ENCODE results near the gene IL20.
"Not testable (repeated sequence)": the region's sequence is repeated elsewhere in the genome, so short reads cannot be mapped to it uniquely, and the experiment has no call there.

Gene IL20

DNA sequence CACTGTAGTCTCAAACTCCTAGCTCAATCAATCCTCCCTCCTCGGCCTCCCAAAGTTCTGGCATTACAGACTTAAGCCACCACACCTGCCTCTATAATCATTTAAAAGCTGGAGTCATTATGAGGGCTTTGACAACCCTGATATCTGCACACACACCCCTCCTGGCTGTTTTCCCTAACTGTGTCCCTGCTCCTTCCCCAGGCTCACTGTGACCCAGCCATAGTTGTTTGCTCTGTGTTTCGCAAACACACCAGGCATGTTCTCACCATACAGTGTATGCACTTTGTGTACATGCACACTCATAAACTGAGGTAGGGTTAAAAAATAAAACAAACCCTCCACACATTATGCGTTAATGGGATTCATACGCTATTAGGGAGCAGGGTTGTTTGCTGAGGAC, 21.8 kb upstream of the IL20 start:
- no peak for DNase-seq

DNA sequence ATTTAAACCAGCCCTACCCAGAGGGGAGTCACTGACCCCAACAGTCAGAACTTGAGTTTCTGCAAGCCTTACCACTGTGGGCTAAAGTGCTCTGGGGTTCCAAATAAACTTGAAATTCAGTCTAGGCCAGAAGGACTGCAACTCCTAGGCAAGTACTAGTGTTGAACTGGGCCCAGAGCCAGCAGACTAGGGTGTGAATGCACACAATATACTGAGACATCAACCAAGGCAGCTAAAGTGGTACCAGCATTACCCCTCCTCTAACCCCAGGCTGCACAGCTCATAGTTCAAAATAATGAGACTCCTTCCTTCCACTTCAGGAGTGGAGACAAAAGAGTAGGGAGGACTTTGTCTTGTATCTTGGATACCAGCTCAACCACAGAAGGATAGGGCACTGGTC, 18.9 kb upstream of the IL20 start:
- no peak for DNase-seq

DNA sequence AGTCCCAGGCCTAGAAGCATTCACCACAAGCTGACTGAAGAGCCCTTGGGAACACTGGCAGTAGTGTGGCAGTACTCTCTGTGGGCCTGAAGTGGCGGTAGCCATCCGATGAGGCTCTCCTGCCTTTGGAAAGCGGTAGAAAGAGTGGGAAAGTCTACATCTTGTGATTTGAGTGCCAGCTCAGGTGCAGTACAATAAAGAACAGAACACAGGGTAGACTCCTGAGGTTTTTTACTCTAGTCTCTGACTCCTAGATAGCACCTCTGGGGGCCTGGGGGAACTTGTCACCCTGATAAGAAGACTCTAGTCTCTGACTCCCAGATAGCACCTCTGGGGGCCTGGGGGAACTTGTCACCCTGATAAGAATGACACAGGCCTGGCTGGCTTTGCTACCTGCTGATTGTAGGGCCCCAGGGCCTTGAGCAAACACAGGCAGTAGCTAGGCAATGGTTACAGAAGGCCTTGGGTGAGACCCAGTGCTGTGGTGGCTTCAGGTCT, 18.0 kb upstream of the IL20 start:
- DNase-seq: no peak

DNA sequence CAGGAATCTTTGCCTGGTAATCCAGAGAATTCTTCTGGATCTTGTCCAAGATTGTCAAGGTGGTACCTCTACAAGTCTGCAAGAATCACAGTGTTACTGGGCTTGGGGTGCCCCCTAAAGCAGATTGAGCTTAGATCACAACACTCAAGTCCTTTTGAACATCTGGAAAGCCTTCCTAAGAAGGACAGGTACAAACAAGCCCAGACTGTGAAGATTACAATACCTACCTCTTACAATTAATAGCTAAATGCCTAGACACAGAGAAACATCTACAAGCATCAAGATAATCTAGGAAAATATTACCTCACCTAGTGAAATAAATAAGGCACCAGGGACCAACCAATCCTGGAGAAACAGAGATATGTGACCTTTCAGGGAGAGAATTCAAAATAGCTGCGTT, 17.5 kb upstream of the IL20 start:
- no peak for DNase-seq

DNA sequence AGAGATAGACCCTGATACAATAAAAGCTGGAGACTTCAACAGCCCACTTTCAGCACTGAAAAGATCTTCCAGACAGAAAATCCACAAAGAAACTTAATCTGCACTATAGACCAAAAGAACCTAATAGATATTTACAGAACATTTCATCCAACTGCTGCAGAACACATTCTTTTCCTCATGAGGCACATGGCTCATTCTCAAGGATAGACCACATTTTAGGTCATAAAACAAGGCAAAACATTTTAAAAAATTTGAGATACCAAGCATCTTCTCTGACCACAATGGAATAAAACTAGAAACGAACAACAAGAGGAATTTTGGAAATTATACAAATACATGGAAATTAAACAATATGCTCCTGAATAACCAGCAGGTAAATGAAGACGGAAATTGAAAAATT, 15.0 kb upstream of the IL20 start:
- DNase-seq: no peak

DNA sequence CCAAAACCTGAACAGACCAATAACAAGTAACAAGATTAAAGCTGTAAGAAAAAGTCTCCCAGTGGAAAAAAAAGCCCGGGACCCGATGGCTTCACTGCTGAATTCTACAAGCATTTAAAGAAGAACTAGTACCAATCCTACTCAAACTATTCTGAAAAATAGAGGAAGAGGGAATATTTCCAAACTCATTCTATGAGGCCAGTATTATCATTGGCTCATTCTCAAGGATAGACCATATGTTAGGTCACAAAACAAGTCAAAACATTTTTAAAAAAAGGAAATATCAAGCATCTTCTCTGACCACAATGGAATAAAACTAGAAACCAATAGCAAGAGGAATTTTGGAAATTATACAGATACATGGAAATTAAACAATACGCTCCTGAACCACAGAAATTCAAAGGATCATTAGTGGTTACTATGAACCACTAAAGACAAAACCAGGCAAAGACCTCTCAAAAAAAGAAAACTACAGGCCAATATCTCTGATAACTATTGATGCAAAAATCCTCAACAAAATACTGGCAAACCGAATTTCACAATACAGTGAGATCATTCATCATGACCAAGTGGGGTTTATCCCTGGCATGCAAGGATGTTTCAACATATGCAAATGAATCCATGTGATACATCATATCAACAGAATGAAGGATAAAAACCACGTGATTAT, 13.9 kb upstream of the IL20 start:
- no peak for DNase-seq

DNA sequence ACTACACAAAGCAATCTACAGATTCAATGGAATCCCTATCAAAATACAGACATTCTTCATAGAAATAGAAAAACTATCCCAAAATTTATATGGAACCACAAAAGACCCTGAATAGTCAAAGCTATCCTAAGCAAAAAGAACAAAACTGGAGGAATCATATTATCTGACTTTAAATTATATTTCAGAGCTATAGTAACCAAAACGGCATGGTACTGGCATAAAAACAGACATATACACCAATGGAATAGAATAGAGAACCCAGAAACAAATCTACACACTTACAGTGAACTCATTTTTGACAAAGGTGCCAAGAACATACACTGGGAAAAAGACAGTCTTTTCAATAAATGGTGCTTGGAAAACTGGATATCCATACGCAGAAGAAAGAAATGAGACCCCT, 12.8 kb upstream of the IL20 start:
- DNase-seq: not testable (repeated sequence)

DNA sequence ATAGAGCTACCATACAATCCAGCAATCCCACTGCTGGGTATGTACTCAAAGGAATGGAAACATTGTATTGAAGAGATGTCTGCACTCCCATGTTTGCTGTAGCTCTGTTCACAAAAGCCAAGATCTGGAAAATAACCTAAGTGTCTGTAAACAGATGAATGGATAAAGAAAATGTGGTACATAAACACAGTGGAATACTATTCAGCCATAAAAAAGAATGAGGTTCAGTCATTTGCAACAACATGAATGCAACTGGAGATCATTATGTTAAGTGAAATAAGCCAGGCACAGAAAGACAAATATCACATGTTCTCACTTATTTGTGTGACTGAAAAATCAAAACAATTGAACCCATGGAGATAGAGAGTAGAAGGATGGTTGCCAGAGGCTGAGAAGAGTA, 11.7 kb upstream of the IL20 start:
- not testable (repeated sequence) for DNase-seq

DNA sequence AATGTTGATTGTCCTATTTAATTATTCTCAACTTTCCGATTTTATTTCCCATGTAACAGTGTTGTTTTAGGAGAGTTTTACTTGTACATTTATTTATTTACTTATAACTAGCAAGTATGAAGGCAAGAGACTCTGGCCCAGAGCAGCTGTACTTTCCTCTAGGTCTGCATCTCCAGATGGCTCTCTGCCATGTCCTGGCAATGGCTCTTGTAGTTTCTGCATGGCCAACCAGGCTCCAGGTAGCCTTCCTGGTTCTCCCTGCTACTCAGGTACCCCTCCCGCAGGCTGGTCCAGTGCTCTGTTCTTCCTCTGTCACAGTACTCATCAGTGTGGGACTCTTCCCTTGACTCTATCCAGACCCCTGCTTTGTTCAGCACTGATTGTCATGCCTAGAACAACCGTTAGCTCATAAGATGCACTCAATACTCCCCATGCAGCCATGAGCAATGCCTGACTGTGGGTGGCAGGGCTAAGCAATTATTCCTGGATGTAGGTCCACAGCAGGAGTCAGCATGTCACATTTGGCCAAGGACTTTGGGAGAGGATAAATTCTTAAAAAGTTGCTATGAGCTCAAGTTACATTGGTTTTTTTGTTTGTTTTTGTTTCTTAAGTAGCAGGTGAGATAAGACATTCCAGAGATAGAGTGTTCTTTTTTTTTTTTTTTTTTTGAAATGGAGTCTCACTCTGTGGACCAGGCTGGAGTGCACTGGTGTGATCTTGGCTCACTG, 10.9 kb upstream of the IL20 start:
- no peak for DNase-seq

DNA sequence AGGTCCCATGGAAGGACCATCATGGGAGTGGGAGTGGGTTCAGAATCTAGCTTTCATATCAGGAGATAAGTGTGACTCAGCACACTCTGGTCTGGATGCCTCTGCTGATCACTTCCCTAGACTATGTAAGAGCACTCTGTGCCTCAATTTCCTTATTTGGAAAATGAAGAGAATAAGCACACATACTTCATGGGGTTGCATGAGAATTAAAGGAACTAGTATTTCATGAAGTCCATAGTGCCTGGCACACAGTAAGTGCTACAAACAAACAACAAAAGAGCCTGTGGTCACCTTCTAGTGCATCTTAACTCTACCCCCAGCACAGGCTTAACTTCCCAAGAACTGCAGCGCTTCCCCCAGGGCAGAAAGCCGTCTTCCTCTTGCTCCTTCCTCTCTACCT, 9.6 kb upstream of the IL20 start:
- no peak for DNase-seq

DNA sequence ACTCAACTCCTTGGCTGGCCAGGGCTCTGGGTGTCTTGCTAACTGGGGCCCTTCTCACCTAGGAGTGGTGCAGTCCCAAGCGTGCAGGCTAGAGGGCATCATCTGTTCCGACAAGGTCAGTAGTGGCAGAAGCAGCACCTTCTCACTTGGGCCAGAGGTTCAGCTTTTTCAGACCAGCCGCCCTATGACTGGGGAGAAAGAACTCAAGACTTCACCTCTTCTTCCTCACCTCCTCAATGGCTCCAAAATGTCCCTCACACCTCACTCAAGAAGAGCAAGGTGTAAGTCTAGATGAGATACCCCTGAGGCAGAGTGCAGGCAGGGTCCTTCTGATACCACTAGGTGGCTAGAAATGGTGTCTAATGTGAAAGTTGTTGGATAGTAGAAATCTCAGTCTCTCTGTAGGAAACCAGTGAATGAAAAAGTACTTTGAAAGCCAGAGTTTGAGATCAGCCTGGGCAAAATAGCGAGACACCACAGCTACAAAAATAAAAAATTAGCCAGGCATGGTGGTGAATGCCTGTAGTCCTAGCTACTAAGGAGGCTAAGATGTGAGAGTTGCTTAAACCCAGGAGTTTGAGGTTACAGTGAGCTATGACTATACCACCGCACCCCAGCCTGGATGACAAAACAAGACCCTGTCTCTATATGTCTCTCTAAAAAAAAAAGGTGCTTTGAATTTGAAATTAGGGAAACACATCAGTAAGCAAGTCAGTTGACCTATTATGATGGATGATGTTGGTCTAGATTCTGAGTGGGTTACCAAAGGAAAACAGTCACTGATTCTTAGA, 8.6 kb upstream of the IL20 start:
- DNase-seq: peak in 1 of 5 donors; percentile 19

DNA sequence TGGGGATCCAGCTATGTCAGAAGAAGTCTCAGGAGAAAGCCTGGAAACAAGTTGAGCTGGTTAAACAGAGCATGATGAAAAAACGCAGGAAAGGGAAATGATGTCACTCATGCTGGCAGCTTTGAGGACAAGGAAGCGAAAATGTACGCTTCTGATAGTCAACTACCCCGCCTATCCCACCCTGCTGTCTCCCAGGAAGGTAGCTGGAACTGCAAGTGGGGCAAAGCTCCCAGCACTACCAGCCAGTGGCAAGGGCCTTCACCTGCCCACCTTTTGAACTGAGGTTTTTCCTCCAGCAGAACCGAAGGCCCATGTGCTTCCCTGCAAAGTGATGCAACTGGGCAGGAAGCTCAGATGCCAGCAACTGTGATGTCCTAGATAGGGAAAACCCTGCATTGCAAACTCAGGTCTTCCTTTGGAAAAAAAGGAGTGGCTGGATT, 6.3 kb upstream of the IL20 start:
- peak in 1 of 5 donors; percentile 51 for DNase-seq

DNA sequence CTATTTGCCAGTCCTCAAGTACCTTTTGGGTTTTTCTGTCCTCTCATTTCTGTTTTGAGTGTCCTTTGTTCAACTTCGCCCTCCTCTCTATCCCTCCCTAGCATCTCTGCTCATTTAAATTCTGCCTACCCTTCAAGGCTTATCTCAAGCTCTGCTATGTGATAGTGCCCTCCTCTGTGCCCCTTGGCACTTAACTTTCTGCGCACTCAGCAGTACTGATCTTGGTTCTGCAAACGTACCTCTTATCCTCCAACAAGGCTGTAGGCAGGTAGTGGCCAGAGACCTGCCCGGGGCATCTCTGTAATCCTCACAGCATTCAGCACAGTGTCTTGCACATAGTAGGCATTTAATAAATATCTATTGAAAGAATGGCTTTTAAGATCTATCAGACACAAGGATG, 5.3 kb upstream of the IL20 start:
- no peak for DNase-seq

DNA sequence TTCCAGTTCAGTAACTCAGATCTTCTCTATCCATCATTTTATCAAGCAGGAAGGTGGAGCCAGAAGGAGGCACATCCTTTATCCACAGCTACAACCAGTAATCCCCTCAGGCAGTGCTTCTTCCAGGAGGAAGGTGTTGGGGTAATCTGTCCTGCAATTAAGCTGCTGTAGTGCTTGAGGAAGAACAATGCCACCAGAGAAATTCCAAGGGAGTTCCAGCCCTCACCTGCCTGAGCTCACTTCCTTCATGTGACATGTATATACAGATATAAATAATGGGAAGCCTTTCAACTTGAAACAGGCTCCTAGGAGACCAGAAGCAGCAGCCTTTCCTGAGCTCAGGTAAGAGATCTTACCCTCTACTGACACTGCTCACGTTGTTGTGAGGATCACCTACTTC, 2.2 kb upstream of the IL20 start:
- no peak for DNase-seq

DNA sequence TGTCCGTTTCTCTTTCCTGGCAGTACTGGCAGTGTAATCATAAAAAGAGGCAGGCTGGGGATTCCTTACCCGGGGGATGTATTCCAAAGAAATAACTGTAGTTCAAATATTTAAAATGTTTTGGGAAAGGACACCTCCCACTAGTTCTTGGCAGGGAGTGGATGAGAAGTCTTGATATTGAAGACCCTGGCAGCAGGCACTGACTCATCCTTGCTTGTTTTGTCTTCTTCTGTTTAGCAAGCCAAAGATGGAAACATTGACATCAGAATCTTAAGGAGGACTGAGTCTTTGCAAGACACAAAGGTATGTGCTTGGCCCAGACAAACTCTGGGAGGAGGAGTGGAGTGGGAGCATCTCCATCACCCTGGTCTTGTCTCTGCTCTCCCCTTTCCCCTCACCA, 639 bp downstream of the IL20 start:
- no peak for DNase-seq

DNA sequence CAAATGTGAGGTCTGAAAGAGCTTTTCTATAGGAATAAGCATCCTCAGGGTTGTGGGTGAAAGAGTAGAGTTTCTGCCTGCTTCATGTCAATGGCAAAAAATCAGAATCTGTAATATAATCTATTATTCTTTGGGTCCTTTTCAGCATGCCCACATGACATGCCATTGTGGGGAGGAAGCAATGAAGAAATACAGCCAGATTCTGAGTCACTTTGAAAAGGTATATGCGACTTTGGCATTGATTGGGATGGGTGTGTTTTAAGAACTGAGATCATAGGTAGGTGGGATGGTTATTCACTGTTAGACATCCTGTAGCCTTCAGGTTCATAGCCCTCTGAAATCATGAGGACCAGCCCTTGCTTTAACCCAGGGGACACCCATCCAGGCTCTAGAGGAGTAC, 1.8 kb downstream of the IL20 start:
- no peak for DNase-seq

DNA sequence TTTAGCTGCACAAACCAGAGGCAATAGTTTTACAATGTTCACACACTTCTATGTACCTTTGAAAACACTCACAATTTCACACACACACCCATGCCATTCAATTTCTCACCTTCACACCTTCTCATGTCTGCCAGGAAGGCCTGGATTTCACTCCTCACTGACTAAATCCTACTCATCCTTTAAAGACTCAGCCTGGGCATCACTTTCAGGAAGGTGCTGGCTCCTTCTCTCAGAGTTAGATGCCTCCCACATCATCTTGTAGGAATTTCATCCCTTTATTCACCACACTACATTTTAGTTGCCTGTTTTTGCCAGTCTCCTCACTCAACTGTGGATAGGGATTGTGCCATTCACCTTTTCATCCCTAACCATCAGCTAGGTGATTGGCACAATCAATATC, 2.3 kb downstream of the IL20 start:
- DNase-seq: no peak

DNA sequence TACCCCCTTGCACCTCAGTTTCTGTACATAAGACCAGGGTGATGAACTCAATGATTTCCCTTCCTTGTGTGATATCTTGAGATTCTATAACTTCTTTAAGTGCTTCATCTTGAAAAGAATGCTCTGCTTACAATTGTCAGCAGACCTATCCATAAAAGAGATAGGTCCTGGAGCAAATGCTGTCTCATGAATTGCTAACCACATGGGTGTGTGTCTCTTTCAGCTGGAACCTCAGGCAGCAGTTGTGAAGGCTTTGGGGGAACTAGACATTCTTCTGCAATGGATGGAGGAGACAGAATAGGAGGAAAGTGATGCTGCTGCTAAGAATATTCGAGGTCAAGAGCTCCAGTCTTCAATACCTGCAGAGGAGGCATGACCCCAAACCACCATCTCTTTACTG, 2.8 kb downstream of the IL20 start:
- DNase-seq: no peak

DNA sequence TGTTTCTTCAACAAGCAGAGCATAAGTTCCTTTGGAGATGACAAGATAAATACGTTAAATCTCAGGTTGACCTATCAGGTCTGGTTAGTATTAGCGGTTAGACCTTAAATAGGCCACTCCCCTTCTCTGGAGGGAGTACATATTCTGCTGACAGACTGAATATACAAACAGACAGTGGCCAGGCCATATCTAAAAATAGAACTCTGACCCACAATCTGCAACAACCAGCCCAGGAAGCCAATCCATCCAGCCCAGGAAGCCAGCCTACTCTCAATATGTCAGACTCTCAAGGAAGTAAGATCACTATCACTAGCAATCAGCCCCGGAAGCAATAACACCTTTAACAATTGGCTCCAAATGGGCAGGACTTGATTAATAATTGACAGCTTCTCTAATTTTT, 6.7 kb downstream of the IL20 start:
- DNase-seq: no peak

DNA sequence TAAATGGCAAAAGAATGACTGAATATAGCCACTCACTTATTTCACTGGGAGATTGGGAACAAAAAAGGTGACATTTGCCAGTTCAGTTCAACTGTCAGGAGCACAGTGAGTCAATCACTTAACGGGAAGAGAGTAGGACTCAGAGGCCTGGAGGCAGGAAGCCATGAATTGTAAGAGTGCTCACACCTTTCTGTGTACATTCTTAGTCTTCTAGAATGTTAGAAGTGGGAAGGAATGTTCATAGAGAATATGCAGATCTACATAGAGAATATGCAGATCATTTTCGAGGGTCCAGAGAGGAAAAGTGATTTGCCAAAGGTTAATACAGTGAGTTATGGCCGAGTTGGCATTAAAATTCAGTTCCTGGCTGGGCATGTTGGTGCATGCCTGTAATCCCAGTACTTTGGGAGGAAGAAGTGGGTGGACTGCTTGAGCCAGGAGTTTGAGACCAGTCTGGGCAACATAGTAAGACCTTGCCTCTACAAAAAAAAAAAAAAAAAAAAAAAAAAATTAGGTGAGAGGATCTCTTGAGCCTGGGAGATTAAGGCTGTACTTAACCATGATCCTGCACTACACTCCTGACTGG, 8.3 kb downstream of the IL20 start:
- no peak for DNase-seq

DNA sequence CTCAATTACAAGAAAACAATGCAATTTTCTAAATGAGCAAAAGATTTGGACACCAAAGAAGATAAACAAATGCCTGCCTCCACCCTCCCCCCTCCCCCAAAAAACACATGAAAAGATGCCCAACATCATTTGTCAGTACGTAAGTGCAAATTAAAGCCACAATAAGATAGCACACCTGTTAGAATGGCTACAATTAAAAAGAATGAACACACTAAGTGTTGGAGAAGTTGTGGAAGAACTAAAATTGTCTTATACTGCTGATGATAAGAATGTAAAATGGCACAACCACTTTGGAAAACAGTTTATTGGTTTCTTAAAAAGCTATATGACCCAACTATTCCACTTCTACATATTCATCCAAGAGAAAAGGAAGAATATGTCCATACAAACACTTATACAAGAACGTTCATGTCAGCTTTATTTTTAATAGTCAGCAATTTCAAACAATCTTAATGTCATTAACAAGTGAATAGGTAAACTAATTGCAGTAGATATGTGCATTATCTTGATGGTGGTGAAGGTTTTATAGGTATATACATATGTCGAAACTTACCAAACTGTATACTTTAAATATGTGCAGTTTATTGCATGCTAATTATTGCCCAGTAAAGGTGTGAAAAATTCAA, 10.4 kb downstream of the IL20 start:
- no peak for DNase-seq

DNA sequence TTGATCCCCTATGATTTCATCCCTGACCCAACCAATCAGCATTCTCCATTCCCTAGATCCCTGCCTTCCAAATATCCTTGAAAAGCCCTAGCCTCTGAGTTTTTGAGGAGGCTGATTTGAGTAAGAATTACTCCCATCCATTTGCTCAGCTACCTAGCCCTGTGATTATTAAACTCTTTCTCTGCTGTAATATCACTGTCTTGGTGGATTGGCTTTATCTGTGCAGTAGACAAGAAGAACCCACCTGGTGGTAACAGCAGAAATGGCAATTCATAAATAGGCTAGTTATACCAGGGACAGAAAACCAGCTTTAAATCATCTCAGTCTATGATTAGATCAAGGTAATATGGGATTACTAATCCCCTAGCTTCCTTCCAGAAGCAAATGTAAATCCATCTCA, 13.0 kb downstream of the IL20 start:
- DNase-seq: no peak

DNA sequence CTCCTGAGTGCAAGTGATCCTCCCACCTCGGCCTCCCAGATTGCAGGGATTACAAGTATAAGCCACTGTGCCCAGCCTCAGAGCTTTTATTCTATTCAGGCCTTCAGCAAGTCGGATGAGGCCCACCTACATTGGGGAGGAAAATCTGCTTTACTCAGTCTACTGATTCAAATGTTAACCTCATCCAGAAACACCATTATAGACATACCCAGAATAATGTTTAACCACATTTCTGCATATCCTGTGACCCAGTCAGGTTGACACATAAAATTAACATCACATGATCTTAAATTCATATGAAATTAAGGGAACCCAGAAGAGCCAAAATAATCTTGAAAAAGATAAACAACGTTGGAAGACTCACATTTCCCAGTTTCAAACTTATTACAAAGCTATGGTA, 14.9 kb downstream of the IL20 start:
- no peak for DNase-seq
